ENCODE measurements around the gene TINAGL1.

DNA sequence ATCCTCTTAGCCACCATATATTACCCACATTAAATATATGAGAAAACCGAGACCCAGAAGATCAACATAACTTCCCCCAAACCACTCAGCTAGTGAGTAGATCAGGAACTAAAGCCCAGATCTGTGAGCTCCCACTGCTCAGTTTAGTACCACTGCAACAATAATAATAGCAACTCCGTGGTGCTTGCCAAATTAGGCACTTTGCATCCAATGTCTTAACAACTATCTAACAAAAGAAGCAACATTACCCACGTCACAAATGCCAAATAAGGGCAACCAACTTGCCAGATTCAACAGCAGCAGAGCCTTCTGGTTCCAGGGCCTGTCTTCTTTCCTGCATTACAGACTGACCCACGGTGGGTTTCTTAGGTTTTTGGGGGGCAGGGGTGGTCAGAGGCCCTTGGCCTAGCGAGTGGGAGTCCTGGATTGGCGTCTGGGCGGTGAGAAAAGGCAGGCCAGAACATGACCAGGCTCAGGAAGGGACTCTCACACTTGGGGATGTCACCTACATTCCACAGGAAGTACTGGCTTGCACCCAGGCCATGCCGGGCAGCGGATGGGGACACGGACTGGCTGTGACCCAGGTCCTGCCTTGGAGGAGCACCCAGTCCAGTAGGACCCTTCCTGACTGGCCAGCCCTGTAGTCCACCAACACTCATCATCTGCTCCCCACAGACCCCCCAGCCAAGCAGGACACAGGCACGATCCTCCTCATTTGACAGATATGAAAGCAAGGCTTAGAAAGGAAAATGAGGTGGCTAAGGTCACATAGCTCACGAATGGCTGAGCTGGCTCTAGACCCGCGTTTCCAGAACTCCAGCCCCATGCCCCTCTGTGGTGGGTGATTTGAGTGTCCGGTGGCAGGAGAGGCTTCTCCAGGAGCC, 45.8 kb downstream of the TINAGL1 start:
- TF ChIP-seq POLR2AphosphoS5 (IDR thresholded peaks at IDR 0.05; ENCODE audit: borderline replicate concordance, low read depth, low read length) (no peak), EZH2 (IDR thresholded peaks at IDR 0.05) (no peak)
